Measurements from ENCODE around the gene NR4A2.

DNA sequence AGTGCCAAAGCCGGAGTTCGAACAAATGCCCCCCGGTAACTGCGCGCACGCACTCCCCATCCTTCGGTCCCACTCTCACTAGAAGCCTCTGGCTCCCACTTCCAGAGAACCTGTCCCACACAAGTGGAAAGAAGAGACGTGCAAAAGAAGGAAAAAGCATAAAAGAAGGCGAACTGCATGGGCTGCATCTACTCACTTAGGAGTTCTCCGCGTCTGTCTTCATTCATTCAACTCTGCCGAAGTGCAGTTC, 312 bp downstream of the NR4A2 start:
- TF ChIP-seq EZH2 (IDR thresholded peaks at IDR 0.05; ENCODE audit: insufficient read depth, poor library complexity, severe bottlenecking) = no peak
- no peak for TF ChIP-seq EZH2phosphoT487 (IDR thresholded peaks at IDR 0.05; ENCODE audit: insufficient read depth, low read depth)
